ENCODE data around the gene FXYD6. TPM values are rescaled to one million over a fixed set of nuclear protein-coding genes. Genes with fewer than 3 reads are reported as not detected.

FXYD6 gene
- total RNA-seq, 2 donors from 2014 or later: 0.17 to 0.25 TPM

DNA sequence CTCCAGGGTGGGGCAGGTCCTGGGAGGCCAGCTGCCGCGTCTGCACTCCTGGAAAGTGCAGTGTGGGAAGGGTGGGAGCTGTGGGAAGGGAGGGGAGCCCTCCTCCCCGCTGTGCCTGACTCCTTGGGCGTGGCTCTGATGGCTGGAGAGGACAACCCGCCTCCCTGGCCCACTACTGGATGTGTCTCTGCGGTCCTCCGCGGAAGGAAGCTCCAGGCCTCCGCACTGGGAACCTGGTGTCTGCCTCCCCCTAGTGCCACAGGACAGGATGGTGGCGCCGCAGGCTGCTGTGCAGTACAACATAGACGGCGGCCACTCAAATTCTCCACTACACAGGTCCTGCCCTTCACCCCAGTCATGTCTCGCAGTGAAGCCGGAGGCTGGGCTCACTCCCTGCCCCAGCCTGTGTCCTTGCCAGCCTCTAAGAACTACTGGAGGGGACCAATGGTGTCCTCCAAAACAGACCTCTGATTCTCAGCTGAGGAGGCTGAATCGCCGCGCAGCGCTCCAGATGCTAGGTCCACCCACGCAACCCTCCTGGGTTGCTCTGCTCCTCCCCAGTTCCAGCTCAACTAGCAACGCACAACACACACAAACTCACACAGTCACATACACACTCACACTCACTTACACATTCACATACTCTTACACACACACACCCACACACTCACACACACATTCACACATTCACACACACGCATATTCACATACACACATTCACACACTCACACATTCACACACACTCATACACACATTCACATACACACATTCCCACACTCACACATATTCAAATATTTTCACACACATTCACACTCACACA is 67.0 kb downstream of the FXYD6 start:
- peak overlapping the region; percentile 0 for H3K27ac Mint-ChIP-seq
- no peaks in the 10 kb centered on the region for H3K27me3 Mint-ChIP-seq (ENCODE audit: low read depth)
- peak overlapping the region; percentile 4 to 21 for H3K4me3 Mint-ChIP-seq
- ATAC-seq (replicated peaks in 1 of 2) (peak; percentile 89 to 90), DNase-seq (peak; percentile 62 to 65)
- H3K9me3 Mint-ChIP-seq: no peaks in the 10 kb centered on the region
- H3K4me1 Mint-ChIP-seq (ENCODE audit: low read depth): peaks cover 25% of the 10 kb centered on the region
- H3K36me3 Mint-ChIP-seq (ENCODE audit: insufficient read depth in 2 of 2): no peaks in the 10 kb centered on the region

DNA sequence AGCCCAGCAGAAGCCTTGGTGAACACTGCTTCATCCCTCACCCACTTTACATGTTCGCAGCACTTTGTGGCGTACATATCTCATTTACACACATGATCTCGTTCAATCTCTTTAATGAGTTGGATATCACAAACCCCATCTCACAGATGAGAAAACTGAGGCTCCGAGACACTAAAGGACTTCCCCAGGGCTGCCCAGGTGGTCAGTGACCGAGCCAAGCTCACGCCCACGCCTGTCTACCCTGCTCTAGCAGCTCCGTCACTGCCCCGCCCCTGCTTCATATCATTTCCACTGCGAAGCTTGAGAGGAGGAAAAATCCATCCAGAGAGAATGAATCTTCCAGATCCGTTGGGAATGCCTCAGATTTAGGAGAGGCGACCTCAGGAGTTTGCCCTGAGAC is 67.7 kb downstream of the FXYD6 start:
- Mint-ChIP-seq H3K36me3 (ENCODE audit: insufficient read depth in 2 of 2) (no peaks in the 10 kb centered on the region), H3K9me3 (no peaks in the 10 kb centered on the region), H3K27ac (no peak overlapping the region), H3K4me1 (ENCODE audit: low read depth) (peaks cover 20% of the 10 kb centered on the region), H3K4me3 (peak overlapping the region in 1 of 2 donors; percentile 5), H3K27me3 (ENCODE audit: low read depth) (no peaks in the 10 kb centered on the region)
- ATAC-seq (replicated peaks in 1 of 2) (no peak), DNase-seq (no peak)

DNA sequence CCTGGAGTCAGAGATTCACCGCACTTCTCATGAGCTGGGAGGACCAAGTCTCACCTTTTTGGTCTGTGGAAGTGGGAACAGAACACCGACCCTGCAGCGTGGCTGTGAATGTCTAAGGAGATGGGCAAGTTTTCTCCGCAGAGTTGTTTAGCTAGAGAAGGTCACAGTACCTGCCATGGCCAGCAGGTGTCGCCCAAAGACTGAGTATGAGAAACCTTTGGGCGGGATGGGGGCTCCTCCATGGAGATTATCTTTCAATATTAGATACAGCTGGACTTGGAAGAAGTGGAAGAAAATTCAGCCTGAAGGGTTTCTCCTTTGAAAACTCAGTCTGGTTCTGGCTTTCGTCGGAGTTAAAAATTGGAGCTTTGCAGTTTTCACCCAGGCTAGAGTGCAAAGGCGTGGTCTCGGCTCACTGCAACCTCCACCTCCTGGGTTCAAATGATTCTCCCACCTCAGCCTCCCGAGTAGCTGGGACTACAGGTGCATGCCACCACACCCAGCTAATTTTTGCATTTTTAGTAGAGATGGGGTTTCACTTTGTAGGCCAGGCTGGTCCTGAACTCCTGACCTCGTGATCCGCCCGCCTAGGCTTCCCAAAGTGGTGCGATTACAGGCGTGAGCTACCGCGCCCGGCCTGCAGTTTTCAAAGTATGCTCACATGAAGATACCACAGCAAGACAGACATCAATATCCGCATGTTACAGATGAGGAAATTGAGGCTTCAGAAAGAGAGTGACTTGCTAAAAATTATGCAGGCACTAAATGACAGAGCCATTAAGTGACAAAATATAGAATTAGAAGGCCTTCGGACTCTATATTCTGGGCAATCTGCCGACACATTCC is 68.8 kb downstream of the FXYD6 start:
- ATAC-seq (replicated peaks in 1 of 2) (peak; percentile 60 to 61), DNase-seq (peak; percentile 73 to 81)
- H3K27me3 Mint-ChIP-seq (ENCODE audit: low read depth): no peaks in the 10 kb centered on the region
- H3K36me3 Mint-ChIP-seq (ENCODE audit: insufficient read depth in 2 of 2): no peaks in the 10 kb centered on the region
- H3K9me3 Mint-ChIP-seq: no peaks in the 10 kb centered on the region
- no peak overlapping the region for H3K27ac Mint-ChIP-seq
- H3K4me3 Mint-ChIP-seq: no peak overlapping the region
- H3K4me1 Mint-ChIP-seq (ENCODE audit: low read depth): peaks cover 13% of the 10 kb centered on the region

DNA sequence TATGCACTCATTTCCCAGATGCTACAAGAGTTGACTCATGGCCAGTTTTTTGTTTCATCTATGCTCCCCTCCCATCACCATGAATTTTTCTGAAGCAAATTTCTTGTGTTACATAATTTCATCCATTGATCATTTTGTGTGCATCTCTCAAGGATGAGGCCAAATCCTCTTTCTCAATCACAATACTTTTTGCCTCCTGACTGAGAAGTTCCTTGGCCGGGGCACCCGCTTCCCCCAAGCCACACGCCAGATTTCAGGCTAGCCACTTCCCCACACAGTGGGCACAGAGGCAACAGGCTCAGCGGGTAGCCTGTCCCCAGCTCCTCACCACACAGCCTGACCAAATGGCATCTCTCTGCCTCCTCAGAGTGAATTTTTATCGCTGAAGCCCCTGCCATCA is 69.6 kb downstream of the FXYD6 start:
- no peak overlapping the region for H3K27ac Mint-ChIP-seq
- no peaks in the 10 kb centered on the region for H3K27me3 Mint-ChIP-seq (ENCODE audit: low read depth)
- DNase-seq: no peak
- H3K4me3 Mint-ChIP-seq: no peak overlapping the region
- H3K36me3 Mint-ChIP-seq (ENCODE audit: insufficient read depth in 2 of 2): no peaks in the 10 kb centered on the region
- H3K4me1 Mint-ChIP-seq (ENCODE audit: low read depth): peaks cover 13% of the 10 kb centered on the region
- ATAC-seq (replicated peaks in 1 of 2): no peak
- no peaks in the 10 kb centered on the region for H3K9me3 Mint-ChIP-seq

DNA sequence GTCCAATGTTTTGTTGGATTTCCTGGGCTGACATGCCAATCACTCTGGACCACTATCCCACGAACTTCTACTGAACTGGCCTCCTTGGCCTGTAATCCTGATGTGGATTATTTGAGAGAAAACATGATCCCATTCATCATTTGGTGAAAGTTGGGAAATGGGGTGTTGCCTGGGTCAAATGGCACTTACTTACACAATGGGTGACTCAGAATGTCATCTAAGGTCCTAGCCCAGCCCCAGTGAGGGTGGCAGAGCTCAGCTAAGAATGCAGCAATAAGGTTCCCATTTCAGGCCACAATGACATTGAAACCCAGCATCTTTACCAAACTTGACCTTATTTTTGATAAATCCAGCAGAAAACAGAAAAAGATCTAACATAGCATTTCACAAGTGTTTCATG is 71.4 kb downstream of the FXYD6 start:
- ATAC-seq (replicated peaks in 1 of 2) (no peak), DNase-seq (no peak)
- Mint-ChIP-seq H3K27ac (no peak overlapping the region), H3K36me3 (ENCODE audit: insufficient read depth in 2 of 2) (no peaks in the 10 kb centered on the region), H3K4me3 (no peak overlapping the region), H3K4me1 (ENCODE audit: low read depth) (peaks cover 13% of the 10 kb centered on the region), H3K9me3 (no peaks in the 10 kb centered on the region), H3K27me3 (ENCODE audit: low read depth) (no peaks in the 10 kb centered on the region)

DNA sequence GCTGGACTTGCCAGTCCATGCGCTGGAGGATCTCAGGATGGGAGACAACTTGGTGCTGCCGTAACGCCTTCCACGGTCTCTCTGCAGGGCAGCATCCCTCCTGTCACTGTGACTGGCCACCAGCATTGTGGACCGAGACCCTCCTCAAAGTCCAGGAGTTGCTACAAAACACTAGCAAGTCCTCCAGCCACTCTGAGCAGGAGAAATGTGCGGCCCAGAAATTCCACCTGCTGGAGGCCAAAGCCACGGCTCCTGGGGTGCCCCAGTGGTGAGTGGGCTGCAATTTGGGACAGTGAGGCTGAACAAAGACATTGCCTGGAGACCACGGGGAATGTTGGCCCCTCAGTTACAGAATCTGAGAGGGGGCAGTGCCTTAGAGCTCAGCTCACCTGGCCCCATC is 72.6 kb downstream of the FXYD6 start:
- Mint-ChIP-seq H3K4me1 (ENCODE audit: low read depth) (peaks cover 2% of the 10 kb centered on the region), H3K27ac (no peak overlapping the region), H3K9me3 (no peaks in the 10 kb centered on the region), H3K4me3 (no peak overlapping the region), H3K36me3 (ENCODE audit: insufficient read depth in 2 of 2) (no peaks in the 10 kb centered on the region), H3K27me3 (ENCODE audit: low read depth) (peaks cover 11% of the 10 kb centered on the region)
- no peak for DNase-seq
- no peak for ATAC-seq (replicated peaks in 1 of 2)

DNA sequence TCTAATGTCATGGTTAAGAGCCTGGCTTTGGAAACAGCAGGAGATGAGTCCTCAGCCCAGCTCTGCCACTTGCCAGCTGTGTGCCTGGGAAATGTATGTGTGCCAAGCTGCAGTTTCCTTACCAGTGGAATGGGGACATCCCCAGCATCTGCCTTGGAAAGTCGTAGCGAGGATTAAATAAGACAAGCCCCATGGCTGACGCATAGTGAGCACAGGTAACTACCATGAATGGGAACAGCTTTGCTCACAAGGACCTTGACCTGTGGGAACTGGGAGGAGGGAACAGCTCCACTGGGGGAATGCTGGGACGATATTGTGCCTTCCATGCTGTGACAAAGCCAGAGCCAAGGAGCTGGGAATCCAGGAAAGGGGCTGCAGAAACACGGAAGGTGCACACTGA is 76.8 kb downstream of the FXYD6 start:
- H3K4me1 Mint-ChIP-seq (ENCODE audit: low read depth): peaks cover 15% of the 10 kb centered on the region
- peaks cover 0 to 3% of the 10 kb centered on the region in 2 donors for H3K36me3 Mint-ChIP-seq (ENCODE audit: insufficient read depth in 2 of 2)
- ATAC-seq (replicated peaks in 1 of 2) (no peak), DNase-seq (no peak)
- H3K27ac Mint-ChIP-seq: no peak overlapping the region
- H3K27me3 Mint-ChIP-seq (ENCODE audit: low read depth): peaks cover 45% of the 10 kb centered on the region
- no peaks in the 10 kb centered on the region for H3K9me3 Mint-ChIP-seq
- no peak overlapping the region for H3K4me3 Mint-ChIP-seq

DNA sequence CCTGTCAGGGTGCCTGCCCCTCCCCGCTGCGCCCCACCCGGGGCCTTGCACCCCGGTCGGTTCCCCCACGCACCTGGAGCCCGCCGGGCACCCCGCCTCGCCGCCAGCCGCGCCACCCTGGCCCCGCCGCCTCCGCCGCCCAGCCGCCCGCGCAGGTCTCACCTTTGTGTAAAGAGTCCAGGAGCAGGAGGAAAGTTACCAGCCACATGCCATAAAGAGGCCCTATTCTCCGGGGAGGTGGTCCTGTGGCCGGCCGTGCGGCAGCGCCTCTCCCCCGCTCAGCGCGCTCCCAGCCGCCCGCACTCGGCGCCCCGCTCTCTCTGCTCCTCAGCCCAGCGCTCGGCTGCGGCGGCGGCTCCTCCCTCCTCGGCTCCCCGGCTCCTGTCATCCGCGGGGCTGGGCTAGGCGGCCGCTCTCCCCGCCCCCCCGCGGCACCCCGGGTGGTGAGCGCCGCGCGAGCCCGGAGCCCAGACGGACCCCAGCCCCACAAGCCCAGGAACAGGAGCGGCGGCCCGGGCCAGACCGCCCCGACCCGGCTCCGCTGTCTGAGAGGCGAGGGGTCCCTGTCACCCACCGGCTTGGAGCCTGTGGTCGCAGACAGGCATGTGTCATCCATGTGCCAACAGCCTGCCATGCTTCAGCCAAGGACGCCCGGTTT is 79.5 kb downstream of the FXYD6 start, which contains the start of gene DSCAML1:
Gene DSCAML1, minus strand, starts transcription at position 345 of the 658 bp plus-strand sequence. Its CDS starts 137 bp downstream, at position 208.
- peaks cover 0 to 3% of the 10 kb centered on the region in 2 donors for H3K36me3 Mint-ChIP-seq (ENCODE audit: insufficient read depth in 2 of 2)
- ATAC-seq (replicated peaks in 1 of 2) (peak; percentile 90 to 93), DNase-seq (peak; percentile 56 to 59)
- H3K9me3 Mint-ChIP-seq: no peaks in the 10 kb centered on the region
- peaks cover 15% of the 10 kb centered on the region for H3K4me1 Mint-ChIP-seq (ENCODE audit: low read depth)
- H3K27ac Mint-ChIP-seq: no peak within 1 kb of the TSS
- peaks cover 68% of the 10 kb centered on the region for H3K27me3 Mint-ChIP-seq (ENCODE audit: low read depth)
- peak within 1 kb of the TSS; percentile 69 to 73 for H3K4me3 Mint-ChIP-seq

DNA sequence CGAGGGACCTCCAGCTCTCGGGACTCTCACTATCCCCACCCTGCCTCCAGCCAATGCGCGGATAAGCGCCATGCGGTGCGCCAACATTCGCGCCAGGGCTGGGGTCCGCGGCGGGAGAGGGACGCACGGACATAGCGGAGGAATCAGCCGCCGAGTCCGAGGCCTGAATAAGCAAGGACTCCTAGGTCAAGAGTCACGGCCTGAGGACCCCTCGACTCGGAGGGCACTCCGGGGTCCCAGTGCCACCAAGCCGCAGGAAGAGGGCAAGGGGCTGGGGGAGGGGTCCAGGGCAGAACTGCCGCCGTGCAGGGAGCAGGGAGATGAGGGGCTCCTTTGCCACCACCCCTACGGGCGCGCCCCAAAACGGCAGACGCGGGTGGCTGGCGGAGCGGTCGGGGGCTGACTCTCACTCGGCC is 80.0 kb downstream of the FXYD6 start:
- DNase-seq (no peak), ATAC-seq (replicated peaks in 1 of 2) (peak; percentile 10 to 28)
- Mint-ChIP-seq H3K27ac (no peak overlapping the region), H3K27me3 (ENCODE audit: low read depth) (peaks cover 71% of the 10 kb centered on the region), H3K4me1 (ENCODE audit: low read depth) (peaks cover 15% of the 10 kb centered on the region), H3K9me3 (no peaks in the 10 kb centered on the region), H3K4me3 (peak overlapping the region; percentile 63 to 73), H3K36me3 (ENCODE audit: insufficient read depth in 2 of 2) (peaks cover 0 to 3% of the 10 kb centered on the region in 2 donors)

DNA sequence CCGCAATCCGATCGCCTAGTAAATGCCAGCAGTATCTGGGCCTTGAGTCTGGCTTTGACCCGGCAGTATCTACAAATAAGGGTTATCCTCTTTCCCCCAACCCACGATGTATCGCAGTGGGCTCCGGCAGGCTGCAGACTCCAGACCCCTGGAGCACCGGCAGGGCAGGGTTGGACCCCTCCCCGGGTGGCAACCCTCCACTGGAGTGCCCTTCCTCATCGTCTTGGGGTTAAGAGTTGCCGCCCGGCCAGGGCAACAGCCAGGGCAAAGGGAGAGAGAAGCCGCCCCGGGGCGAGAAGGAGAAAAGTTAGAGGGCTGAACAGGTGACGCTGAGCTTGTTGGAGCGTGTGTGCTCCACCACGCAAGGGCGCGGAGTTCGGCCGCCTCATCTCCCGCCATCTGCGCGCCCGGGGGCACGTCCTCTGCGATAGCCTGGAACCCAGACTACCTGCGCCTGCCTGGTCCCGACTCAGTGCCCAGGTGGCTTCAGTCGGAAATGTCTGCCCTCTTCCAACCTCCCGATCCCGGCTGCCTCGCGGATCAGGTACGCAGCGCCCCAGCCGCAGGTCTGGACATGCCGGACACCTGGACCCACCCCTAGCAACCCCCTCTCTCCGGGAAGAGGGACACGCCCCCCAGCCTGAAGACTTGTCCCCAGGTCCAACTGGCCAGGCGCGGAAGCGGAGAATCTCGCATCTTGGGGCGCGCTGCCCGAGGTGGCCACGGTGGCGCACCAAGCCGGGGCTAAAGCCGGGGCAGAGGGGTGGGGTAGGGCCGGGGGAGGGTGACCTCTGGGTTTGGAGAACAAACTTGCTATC is 80.6 kb downstream of the FXYD6 start:
- Mint-ChIP-seq H3K36me3 (ENCODE audit: insufficient read depth in 2 of 2) (peaks cover 0 to 3% of the 10 kb centered on the region in 2 donors), H3K27me3 (ENCODE audit: low read depth) (peaks cover 76% of the 10 kb centered on the region), H3K9me3 (no peaks in the 10 kb centered on the region), H3K4me3 (peak overlapping the region; percentile 63 to 73), H3K27ac (no peak overlapping the region), H3K4me1 (ENCODE audit: low read depth) (peaks cover 15% of the 10 kb centered on the region)
- ATAC-seq (replicated peaks in 1 of 2) (no peak), DNase-seq (no peak)

DNA sequence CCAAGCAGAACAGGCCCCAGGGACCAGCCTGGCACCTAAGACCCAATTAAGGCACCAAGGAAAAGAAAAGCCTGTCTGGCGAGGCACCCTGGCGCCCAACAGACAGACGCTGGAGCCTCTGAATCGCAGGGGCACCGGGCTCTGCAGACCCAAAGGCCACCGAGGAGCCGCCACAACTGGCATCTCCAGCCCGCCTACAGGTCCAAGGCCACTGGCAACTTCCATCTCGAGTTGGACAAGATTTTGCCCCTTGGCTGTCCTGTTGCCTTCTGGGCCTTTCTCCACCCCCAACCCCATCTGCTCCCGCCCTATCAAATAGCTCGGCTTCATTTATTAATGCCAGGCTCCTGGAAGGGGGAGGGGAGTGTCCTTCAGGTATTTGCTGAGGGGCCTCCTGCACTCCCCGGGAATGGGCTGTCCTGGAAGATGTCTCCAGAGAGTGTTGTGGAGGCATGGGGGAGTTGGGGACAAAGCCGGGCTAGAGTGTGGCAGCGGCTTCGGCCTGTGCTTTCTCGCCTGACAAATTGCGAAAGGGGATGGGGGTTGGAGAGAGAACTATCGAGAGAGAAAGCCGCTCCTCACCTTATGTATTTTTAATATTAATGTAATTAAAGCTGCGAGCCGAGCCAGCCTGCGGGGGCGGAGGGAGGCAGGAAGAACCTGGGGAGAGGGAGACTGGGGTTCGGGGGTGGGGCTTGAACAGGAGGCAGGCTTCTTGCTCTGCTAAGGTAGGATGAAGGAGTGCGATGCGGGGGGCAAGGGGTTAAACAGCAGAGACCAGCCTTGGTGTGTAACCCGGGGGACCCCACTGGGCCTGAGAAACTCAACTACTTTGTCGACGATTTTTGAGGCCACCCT is 81.5 kb downstream of the FXYD6 start:
- H3K4me1 Mint-ChIP-seq (ENCODE audit: low read depth): peaks cover 15% of the 10 kb centered on the region
- ATAC-seq (replicated peaks in 1 of 2) (no peak), DNase-seq (no peak)
- peaks cover 0 to 3% of the 10 kb centered on the region in 2 donors for H3K36me3 Mint-ChIP-seq (ENCODE audit: insufficient read depth in 2 of 2)
- H3K9me3 Mint-ChIP-seq: no peaks in the 10 kb centered on the region
- peak overlapping the region; percentile 63 to 73 for H3K4me3 Mint-ChIP-seq
- peaks cover 80% of the 10 kb centered on the region for H3K27me3 Mint-ChIP-seq (ENCODE audit: low read depth)
- no peak overlapping the region for H3K27ac Mint-ChIP-seq

All from activated T-cell treated with anti-CD3 and anti-CD28 coated beads, Interleukin-2, amount 50 U/mL, for 72 hours (primary cell).